K562 (cell line): ENCODE data around the gene SURF6. TPM values are rescaled to one million over a fixed set of nuclear protein-coding genes. Genes with fewer than 3 reads are reported as not detected.

ENCODE experiments used
- E2F1 ChIP-seq: sonication (generic); formaldehyde crosslinking; IDR thresholded peaks from 2 replicates; pipeline ENCODE4 v1.8.1; 2023; ENCODE audit warnings: mild to moderate bottlenecking, missing genetic modification reagents, moderate library complexity
- E4F1 ChIP-seq: fragments of 250-450 bp; sonication (Bioruptor Pico); IDR thresholded peaks from 2 replicates; pipeline ENCODE4 v1.5.0; 2021; ENCODE audit warnings: mild to moderate bottlenecking, borderline replicate concordance
- NEUROD1 ChIP-seq: fragments of 150-350 bp; IDR thresholded peaks from 2 replicates; pipeline ENCODE4 v1.6.1; 2014; ENCODE audit warnings: borderline replicate concordance, low read length, low read depth; ENCODE audit not compliant: partially characterized antibody
- NR1H2 ChIP-seq: sonication (generic); formaldehyde crosslinking; IDR thresholded peaks from 2 replicates; pipeline ENCODE4 v1.4.0; 2020; ENCODE audit warnings: mild to moderate bottlenecking, missing genetic modification reagents
- PHF21A ChIP-seq: fragments of 450-650 bp; IDR thresholded peaks from 2 replicates; pipeline ENCODE4 v1.6.1; 2017; ENCODE audit warnings: low read depth, borderline replicate concordance
- PTBP1 ChIP-seq: fragments of 200-400 bp; formaldehyde crosslinking; IDR thresholded peaks from 2 replicates; pipeline ENCODE4 v1.6.1; 2017; ENCODE audit warnings: low read depth, low read length
- THRB ChIP-seq: fragments of 450-650 bp; formaldehyde crosslinking; conservative IDR thresholded peaks from 2 replicates; pipeline ENCODE4 v1.4.0; 2022; ENCODE audit warnings: mild to moderate bottlenecking, missing genetic modification characterization
- ZFX ChIP-seq: sonication (generic); formaldehyde crosslinking; IDR thresholded peaks from 2 replicates; pipeline ENCODE4 v1.8.0; 2022; ENCODE audit warnings: mild to moderate bottlenecking, missing genetic modification reagents, moderate library complexity
- ZMIZ1 ChIP-seq, 2 experiments: fragments of 150-350 bp in 1 of 2; IDR thresholded peaks; 2 replicates each; pipeline ENCODE4 v1.6.1; 2012 to 2016; ENCODE audit warnings: low read depth in 2 of 2, low read length in 2 of 2, mild to moderate bottlenecking in 1 of 2, moderate library complexity in 1 of 2
- ZNF655 ChIP-seq: fragments of 250-450 bp; sonication (Bioruptor Pico); IDR thresholded peaks from 2 replicates; pipeline ENCODE4 v1.5.0; 2021
- polyA plus RNA-seq, 8 experiments: library from polyadenylated mRNA; depleted of rRNA in 4 of 8; stranded (reverse) in 5 of 8; unstranded in 3 of 8; fragments of >200 nt; fragmentation: Nextera tagmentation in 2 of 8; fragmentation: Illumina TruSeq in 1 of 8; extraction: Ambion mirVana in 2 of 8; extraction: Trizol in 1 of 8; gene quantifications; 2 replicates each; pipeline versions ENCODE4 v1.2.1 to v1.2.3, GENCODE V29; 2011 to 2014; ENCODE audit warnings: inconsistent platforms in 1 of 8, missing spikeins in 1 of 8
- total RNA-seq, 7 experiments: library from RNA; depleted of rRNA in 6 of 7; stranded (reverse); fragments of >200 nt in 6 of 7; fragmentation: Illumina TruSeq in 2 of 7; extraction: Trizol in 2 of 7; gene quantifications; 2 replicates each; pipeline versions ENCODE4 v1.2.1 to v1.2.3, GENCODE V29; 2011 to 2021; ENCODE audit warnings: low replicate concordance in 1 of 7
- TF ChIP-seq, protein P1 (sequence below): sonication (generic); formaldehyde crosslinking; IDR thresholded peaks from 2 replicates; pipeline ENCODE4 v1.8.0; 2022; ENCODE audit warnings: missing genetic modification reagents, mild to moderate bottlenecking, borderline replicate concordance

Gene SURF6
- total and polyA plus RNA-seq, 9 of the 15 experiments (the other 6 are each of a cell fraction or from before 2014, with no cell fraction given): 1.4 to 68.3 (median 14.7) TPM

- TF ChIP-seq ZMIZ1 (IDR thresholded peaks at IDR 0.05; ENCODE audit: low read depth in 2 of 2, low read length in 2 of 2) (no peak), NEUROD1 (peak; percentile 95), E2F1 (CRISPR knock-in tag) (peak; percentile 50), NR1H2 (CRISPR knock-in tag) (no peak), PHF21A (no peak), ZFX (CRISPR knock-in tag) (peak; percentile 98), E4F1 (CRISPR knock-in tag) (no peak), PTBP1 (no peak), THRB (CRISPR knock-in tag) (no peak), ZNF655 (CRISPR knock-in tag) (no peak)
- TF ChIP-seq, protein P1, sequence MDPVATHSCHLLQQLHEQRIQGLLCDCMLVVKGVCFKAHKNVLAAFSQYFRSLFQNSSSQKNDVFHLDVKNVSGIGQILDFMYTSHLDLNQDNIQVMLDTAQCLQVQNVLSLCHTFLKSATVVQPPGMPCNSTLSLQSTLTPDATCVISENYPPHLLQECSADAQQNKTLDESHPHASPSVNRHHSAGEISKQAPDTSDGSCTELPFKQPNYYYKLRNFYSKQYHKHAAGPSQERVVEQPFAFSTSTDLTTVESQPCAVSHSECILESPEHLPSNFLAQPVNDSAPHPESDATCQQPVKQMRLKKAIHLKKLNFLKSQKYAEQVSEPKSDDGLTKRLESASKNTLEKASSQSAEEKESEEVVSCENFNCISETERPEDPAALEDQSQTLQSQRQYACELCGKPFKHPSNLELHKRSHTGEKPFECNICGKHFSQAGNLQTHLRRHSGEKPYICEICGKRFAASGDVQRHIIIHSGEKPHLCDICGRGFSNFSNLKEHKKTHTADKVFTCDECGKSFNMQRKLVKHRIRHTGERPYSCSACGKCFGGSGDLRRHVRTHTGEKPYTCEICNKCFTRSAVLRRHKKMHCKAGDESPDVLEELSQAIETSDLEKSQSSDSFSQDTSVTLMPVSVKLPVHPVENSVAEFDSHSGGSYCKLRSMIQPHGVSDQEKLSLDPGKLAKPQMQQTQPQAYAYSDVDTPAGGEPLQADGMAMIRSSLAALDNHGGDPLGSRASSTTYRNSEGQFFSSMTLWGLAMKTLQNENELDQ: no peak
Observed at GRCh38 chr9:133375724-133376654, 40.0 kb upstream of the SURF6 start, which contains the start of the genes STKLD1 and SURF4 (continued).
